ENCODE results near the gene MTERF4. TPM values are rescaled to one million over a fixed set of nuclear protein-coding genes. Genes with fewer than 3 reads are reported as not detected.

The MTERF4 gene
- polyA plus RNA-seq, 3 donors = 15.5 to 37.4 (median 17.8) TPM

DNA sequence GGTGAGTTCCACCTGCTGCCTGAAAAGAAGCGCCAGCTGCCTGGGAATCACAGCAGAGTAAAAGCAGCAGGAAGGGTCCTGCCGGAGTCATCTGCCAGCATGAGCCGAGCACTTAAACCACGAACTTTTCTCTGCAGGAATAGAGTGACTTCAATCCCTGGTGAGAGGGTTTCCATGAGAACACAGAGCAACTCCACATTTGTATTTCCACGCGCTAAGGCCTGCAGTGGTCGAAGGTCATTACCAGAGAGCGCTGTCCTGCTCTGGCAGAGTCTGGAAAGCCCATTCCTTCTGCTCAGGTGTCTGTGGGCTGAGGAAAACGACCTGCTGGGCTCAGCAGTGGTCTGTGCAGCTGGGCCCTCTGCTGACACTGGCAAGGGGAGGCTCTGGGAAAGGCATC lies 40.5 kb upstream of the MTERF4 start:
- Mint-ChIP-seq H3K4me3 (no peak overlapping the region), H3K9me3 (no peaks in the 10 kb centered on the region), H3K27ac (no peak overlapping the region), H3K4me1 (no peaks in the 10 kb centered on the region), H3K36me3 (peaks cover 18 to 26% of the 10 kb centered on the region in 2 donors), H3K27me3 (ENCODE audit: low read depth in 3 of 3) (peaks cover 0 to 2% (median 1%) of the 10 kb centered on the region in 3 donors)
- H3K36me3 ChIP-seq (replicated peaks in 1 of 2; ENCODE audit: control insufficient read depth in 1 of 2, insufficient read depth in 2 of 2, low read length in 2 of 2) = peaks cover 5 to 34% of the 10 kb centered on the region in 2 donors
- H2AFZ ChIP-seq (ENCODE audit: insufficient read depth, low read depth, low read length, poor library complexity, severe bottlenecking) = no peak overlapping the region
- H3K9ac ChIP-seq (ENCODE audit: insufficient read depth, low read length, poor library complexity, severe bottlenecking) = no peak overlapping the region
- H3K27me3 ChIP-seq (ENCODE audit: control insufficient read depth in 2 of 2, insufficient read depth in 2 of 2, low read length in 2 of 2) = no peaks in the 10 kb centered on the region
- WGBS (ENCODE audit: insufficient coverage) = 87% methylated on average over 9 of the region's 9 CpGs
- no peaks in the 10 kb centered on the region for H3K79me2 ChIP-seq (ENCODE audit: insufficient read depth, low read length)
- H3K4me3 ChIP-seq (replicated peaks in 1 of 3; ENCODE audit: low read depth in 2 of 3, low read length in 3 of 3) = no peak overlapping the region
- intact Hi-C loops (cut with micrococcal nuclease) = no loop called here
- H3K9me3 ChIP-seq (replicated peaks in 1 of 2; ENCODE audit: control insufficient read depth in 1 of 2, insufficient read depth in 1 of 2, low read length in 2 of 2) = no peaks in the 10 kb centered on the region
- H3K27ac ChIP-seq (ENCODE audit: low read depth in 1 of 2, low read length in 2 of 2) = no peak overlapping the region
- H3K4me2 ChIP-seq (replicated peaks; ENCODE audit: extremely low read depth, low read length, poor library complexity, severe bottlenecking) = no peak overlapping the region
- TF ChIP-seq CTCF (IDR thresholded peaks at IDR 0.05) = no peak
- DNase-seq = no peak
- no peaks in the 10 kb centered on the region for H4K20me1 ChIP-seq (ENCODE audit: insufficient read depth, low read length)
- no peaks in the 10 kb centered on the region for H3K4me1 ChIP-seq (ENCODE audit: control insufficient read depth in 1 of 2, insufficient read depth in 2 of 2, low read length in 2 of 2)

GRCh38 chr2:241142063-241142462 lies 40.0 kb upstream of the MTERF4 start:
- Histone ChIP-seq H2AFZ (ENCODE audit: insufficient read depth, low read depth, low read length, poor library complexity, severe bottlenecking) (no peak overlapping the region), H3K4me2 (replicated peaks; ENCODE audit: extremely low read depth, low read length, poor library complexity, severe bottlenecking) (no peak overlapping the region), H4K20me1 (ENCODE audit: insufficient read depth, low read length) (no peaks in the 10 kb centered on the region), H3K79me2 (ENCODE audit: insufficient read depth, low read length) (no peaks in the 10 kb centered on the region), H3K9ac (ENCODE audit: insufficient read depth, low read length, poor library complexity, severe bottlenecking) (no peak overlapping the region), H3K9me3 (replicated peaks in 1 of 2; ENCODE audit: control insufficient read depth in 1 of 2, insufficient read depth in 1 of 2, low read length in 2 of 2) (no peaks in the 10 kb centered on the region), H3K27ac (ENCODE audit: low read depth in 1 of 2, low read length in 2 of 2) (no peak overlapping the region), H3K36me3 (replicated peaks in 1 of 2; ENCODE audit: control insufficient read depth in 1 of 2, insufficient read depth in 2 of 2, low read length in 2 of 2) (peaks cover 5 to 36% of the 10 kb centered on the region in 2 donors), H3K27me3 (ENCODE audit: control insufficient read depth in 2 of 2, insufficient read depth in 2 of 2, low read length in 2 of 2) (no peaks in the 10 kb centered on the region), H3K4me1 (ENCODE audit: control insufficient read depth in 1 of 2, insufficient read depth in 2 of 2, low read length in 2 of 2) (no peaks in the 10 kb centered on the region), H3K4me3 (replicated peaks in 1 of 3; ENCODE audit: low read depth in 2 of 3, low read length in 3 of 3) (no peak overlapping the region)
- H3K36me3 Mint-ChIP-seq = peaks cover 18 to 26% of the 10 kb centered on the region in 2 donors
- no peaks in the 10 kb centered on the region for H3K9me3 Mint-ChIP-seq
- no peak for DNase-seq
- no peak for TF ChIP-seq CTCF (IDR thresholded peaks at IDR 0.05)
- H3K27ac Mint-ChIP-seq = peak overlapping the region in 1 of 7 donors; percentile 59
- WGBS (ENCODE audit: insufficient coverage) = 97% methylated on average over 3 of the region's 6 CpGs
- intact Hi-C loops (cut with micrococcal nuclease) = no loop called here
- H3K4me3 Mint-ChIP-seq = no peak overlapping the region
- peaks cover 0 to 2% (median 1%) of the 10 kb centered on the region in 3 donors for H3K27me3 Mint-ChIP-seq (ENCODE audit: low read depth in 3 of 3)
- H3K4me1 Mint-ChIP-seq = no peaks in the 10 kb centered on the region
